Measurements from ENCODE around the gene C1orf141. TPM values are rescaled to one million over a fixed set of nuclear protein-coding genes. Genes with fewer than 3 reads are reported as not detected.

C1orf141 gene
- total RNA-seq, 4 donors from 2014 or later: not detected

DNA sequence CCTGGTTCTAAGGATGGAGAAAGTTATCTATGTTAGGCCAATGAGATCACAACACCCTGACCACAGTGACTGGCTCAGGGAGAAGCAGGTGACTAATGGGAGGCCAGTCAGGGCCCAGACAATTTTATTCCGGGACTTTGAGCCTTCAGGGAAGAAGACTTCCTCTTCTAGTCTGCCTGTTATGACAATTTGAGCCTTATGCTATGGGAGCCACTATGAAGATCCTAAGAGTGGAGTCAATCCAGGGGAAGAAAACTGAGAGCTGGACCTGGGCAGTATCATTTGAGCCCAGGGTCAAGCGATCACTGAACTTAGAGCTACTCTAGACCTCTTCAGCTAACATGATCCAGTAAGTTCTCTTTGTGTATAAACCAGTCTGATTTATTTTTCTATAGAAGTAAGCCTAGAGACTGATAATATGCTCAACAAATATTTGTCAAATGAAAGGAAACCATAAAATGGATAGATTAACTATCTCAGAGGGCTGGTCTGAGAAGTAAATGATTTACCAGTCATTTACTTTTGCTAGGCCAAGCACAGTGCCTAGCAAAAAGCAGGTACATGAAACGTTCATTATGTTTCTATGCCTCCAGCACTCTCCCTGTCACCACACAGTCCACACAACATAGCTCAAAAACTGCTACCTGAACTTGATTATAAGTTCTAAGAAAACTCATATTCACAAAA lies 4.2 kb upstream of the C1orf141 start:
- in situ Hi-C loops (cut with MboI; ENCODE audit: low pct_ligation_motif_present in 1 of 4, low pct_unique_long_range_greater_than_20kb in 1 of 4, low sequenced_read_pairs in 3 of 4) (loop anchor here in 2 of 4 donors (25.0 kb wide), 2 partner anchors 127 to 377 kb away; partner anchors contain the start of gene DYNLT5 (in 1 of the 2)), intact Hi-C loops (cut with DNase I; ENCODE audit: low total_unique reads) (no loop called here)
- peak; percentile 58 for DNase-seq
- H3K27me3 ChIP-seq: no peaks in the 10 kb centered on the region
- TF ChIP-seq POLR2A (IDR thresholded peaks at IDR 0.05) (peak; percentile 18), CTCF (IDR thresholded peaks at IDR 0.05) (no peak), EP300 (IDR thresholded peaks at IDR 0.05; ENCODE audit: low read depth) (no peak), POLR2AphosphoS5 (IDR thresholded peaks at IDR 0.05) (peak in 2 of 3 donors; percentile 6 to 45)
- WGBS, 2 donors (ENCODE audit: low coverage in 1 of 2): 52 to 63% methylated on average over 2 to 3 of the region's 3 CpGs
- peaks cover 6 to 68% (median 26%) of the 10 kb centered on the region in 4 donors for H3K4me1 ChIP-seq
- no peaks in the 10 kb centered on the region for H3K36me3 ChIP-seq
- H3K27ac ChIP-seq: peak overlapping the region; percentile 76 to 81 (median 78)
- H3K4me3 ChIP-seq: peak overlapping the region in 1 of 4 donors; percentile 21
- H3K9me3 ChIP-seq: no peaks in the 10 kb centered on the region

DNA sequence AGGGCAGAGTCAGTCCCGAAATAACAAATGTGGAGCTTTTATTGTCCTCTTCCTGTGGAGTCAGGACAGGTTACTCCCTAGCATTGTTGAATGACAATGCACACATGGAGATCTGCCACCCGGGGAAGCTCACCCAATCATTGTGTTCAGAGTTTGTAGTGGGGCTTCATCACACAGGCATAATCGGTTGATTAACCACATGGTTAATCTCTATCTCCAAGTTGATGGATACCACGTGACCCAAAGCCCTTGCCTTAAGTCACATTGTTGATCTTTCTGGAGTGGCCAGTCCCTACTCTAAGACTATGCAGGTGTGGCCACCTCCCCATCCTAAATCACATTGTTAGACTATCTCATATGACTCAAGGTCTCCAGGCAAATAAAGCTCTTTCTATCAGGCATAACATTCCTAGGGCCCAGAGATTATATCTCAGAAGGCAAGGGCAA lies 2.6 kb upstream of the C1orf141 start:
- Histone ChIP-seq H3K9me3 (no peaks in the 10 kb centered on the region), H3K36me3 (no peaks in the 10 kb centered on the region), H3K4me1 (peaks cover 6 to 64% (median 26%) of the 10 kb centered on the region in 4 donors), H3K4me3 (no peak overlapping the region), H3K27ac (peak overlapping the region; percentile 76 to 81 (median 78)), H3K27me3 (no peaks in the 10 kb centered on the region)
- DNase-seq: peak; percentile 54
- 50% methylated on average over 4 of the region's 4 CpGs; no CpG with 5 or more reads in 1 of the 2 donors for WGBS, 2 donors (ENCODE audit: low coverage in 1 of 2)
- in situ Hi-C loops (cut with MboI; ENCODE audit: low pct_ligation_motif_present in 1 of 4, low pct_unique_long_range_greater_than_20kb in 1 of 4, low sequenced_read_pairs in 3 of 4): loop anchor here in 2 of 4 donors (25.0 kb wide), 2 partner anchors 125 to 375 kb away; partner anchors contain the start of gene DYNLT5 (in 1 of the 2)
- intact Hi-C loops (cut with DNase I; ENCODE audit: low total_unique reads): no loop called here
- no peak for TF ChIP-seq POLR2A (IDR thresholded peaks at IDR 0.05)
- peak in 2 of 3 donors; percentile 10 to 60 for TF ChIP-seq POLR2AphosphoS5 (IDR thresholded peaks at IDR 0.05)

GRCh38 chr1:67135354-67135753 lies 584 bp upstream of the C1orf141 start:
- TF ChIP-seq CTCF (IDR thresholded peaks at IDR 0.05): no peak
- no peak for TF ChIP-seq POLR2A (IDR thresholded peaks at IDR 0.05)
- TF ChIP-seq EP300 (IDR thresholded peaks at IDR 0.05; ENCODE audit: low read depth): no peak
- no peak for TF ChIP-seq POLR2AphosphoS5 (IDR thresholded peaks at IDR 0.05)
- Histone ChIP-seq H3K36me3 (no peaks in the 10 kb centered on the region), H3K9me3 (no peaks in the 10 kb centered on the region), H3K4me1 (peaks cover 6 to 57% (median 23%) of the 10 kb centered on the region in 4 donors), H3K4me3 (no peak overlapping the region), H3K27me3 (no peaks in the 10 kb centered on the region), H3K27ac (no peak overlapping the region)
- DNase-seq: no peak
- in situ Hi-C loops (cut with MboI; ENCODE audit: low pct_ligation_motif_present in 1 of 4, low pct_unique_long_range_greater_than_20kb in 1 of 4, low sequenced_read_pairs in 3 of 4): loop anchor here in 2 of 4 donors (25.0 kb wide), 2 partner anchors 123 to 373 kb away; partner anchors contain the start of gene DYNLT5 (in 1 of the 2)
- intact Hi-C loops (cut with DNase I; ENCODE audit: low total_unique reads): no loop called here
- WGBS, 2 donors (ENCODE audit: low coverage in 1 of 2): 35 to 39% methylated on average over 2 of the region's 2 CpGs

DNA sequence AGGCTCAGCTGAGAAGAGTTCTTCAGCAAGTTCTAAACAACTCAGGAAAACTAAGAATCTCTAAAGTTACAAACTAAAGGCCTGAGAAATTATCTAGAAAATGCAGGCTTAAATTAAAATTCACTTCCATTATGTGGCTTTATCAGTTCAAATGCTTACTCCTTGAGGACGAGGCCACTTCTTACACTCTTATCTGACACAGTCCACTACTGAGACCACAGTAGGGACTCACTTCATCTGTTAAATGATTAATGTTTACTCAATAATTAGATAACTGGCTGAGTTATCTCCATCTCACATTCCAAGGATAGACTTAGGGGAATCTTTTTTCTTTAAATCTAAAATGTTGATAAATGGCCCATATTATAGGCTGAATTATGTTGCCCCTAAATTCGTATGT lies 1.6 kb downstream of the C1orf141 start:
- intact Hi-C loops (cut with DNase I; ENCODE audit: low total_unique reads) (loop anchor here (1.0 kb wide), 1 partner anchor 24 kb away; no protein-coding TSS in a partner anchor), in situ Hi-C loops (cut with MboI; ENCODE audit: low pct_ligation_motif_present in 1 of 4, low pct_unique_long_range_greater_than_20kb in 1 of 4, low sequenced_read_pairs in 3 of 4) (loop anchor here in 2 of 4 donors (25.0 kb wide), 2 partner anchors 121 to 371 kb away; partner anchors contain the start of gene DYNLT5 (in 1 of the 2))
- no peak for DNase-seq
- Histone ChIP-seq H3K27me3 (no peaks in the 10 kb centered on the region), H3K36me3 (no peaks in the 10 kb centered on the region), H3K27ac (no peak overlapping the region), H3K4me1 (peaks cover 6 to 38% (median 15%) of the 10 kb centered on the region in 4 donors), H3K4me3 (no peak overlapping the region), H3K9me3 (no peaks in the 10 kb centered on the region)
- 92 to 94% methylated on average over 2 of the region's 2 CpGs for WGBS, 2 donors (ENCODE audit: low coverage in 1 of 2)
- TF ChIP-seq POLR2A (IDR thresholded peaks at IDR 0.05) (no peak), CTCF (IDR thresholded peaks at IDR 0.05) (no peak), EP300 (IDR thresholded peaks at IDR 0.05; ENCODE audit: low read depth) (no peak), POLR2AphosphoS5 (IDR thresholded peaks at IDR 0.05) (no peak)

All from transverse colon (tissue), 4 donors.